HEK293 (cell line): ENCODE data around the gene SHC3.

ENCODE experiments used
- CTCF ChIA-PET: fragments of 350-600 bp; formaldehyde crosslinking; extraction: SDS; loops from one replicate; lab custom pipeline; 2021; ENCODE audit warnings: antibody characterized with exemption; lab: Yijun Ruan, JAX
- POLR2A ChIA-PET: fragments of 300-600 bp; formaldehyde crosslinking; extraction: SDS; loops from one replicate; lab custom pipeline; 2020; ENCODE audit warnings: antibody characterized with exemption, inconsistent platforms; lab: Yijun Ruan, JAX
- H3K27ac ChIP-seq: fragments of 200-500 bp; sonication (Bioruptor generic); 2 replicates; pipeline ENCODE4 v1.5.1; 2014; ENCODE audit warnings: low read depth, low read length, control low read depth, inconsistent platforms; ENCODE audit errors: extremely low read depth
- H3K36me3 ChIP-seq, 2 experiments: fragments of 200-500 bp in 1 of 2; sonication (Bioruptor generic) in 1 of 2; 1 replicate in 1 of 2; 2 replicates in 1 of 2; pipeline ENCODE4 v1.5.1; 2014 to 2017; ENCODE audit warnings: inconsistent platforms in 2 of 2, low read length in 2 of 2; ENCODE audit not compliant: control insufficient read depth in 2 of 2, insufficient read depth in 1 of 2
- H3K4me1 ChIP-seq: fragments of 200-500 bp; sonication (Bioruptor generic); 2 replicates; pipeline ENCODE4 v1.5.1; 2014; ENCODE audit warnings: mild to moderate bottlenecking, low read length, inconsistent platforms; ENCODE audit not compliant: control insufficient read depth, insufficient read depth
- H3K4me3 ChIP-seq: 2 replicates; pipeline ENCODE4 v1.5.1; 2011; ENCODE audit warnings: low read depth, mild to moderate bottlenecking, control low read depth, low read length, moderate library complexity
- H3K9me3 ChIP-seq: fragments of 200-500 bp; sonication (Bioruptor generic); 2 replicates; pipeline ENCODE4 v1.5.1; 2014; ENCODE audit warnings: low read depth, low read length, inconsistent platforms; ENCODE audit not compliant: control insufficient read depth, insufficient read depth
- PATZ1 ChIP-seq: fragments of 450-650 bp; formaldehyde crosslinking; IDR thresholded peaks from 2 replicates; pipeline ENCODE4 v1.5.1; 2016; ENCODE audit warnings: missing biosample characterization, missing genetic modification characterization
- ZBTB44 ChIP-seq: fragments of 450-650 bp; IDR thresholded peaks from 2 replicates; pipeline ENCODE4 v1.5.1; 2018; ENCODE audit warnings: missing biosample characterization, mild to moderate bottlenecking, missing genetic modification characterization
- ZBTB8A ChIP-seq: fragments of 450-650 bp; formaldehyde crosslinking; IDR thresholded peaks from 2 replicates; pipeline ENCODE4 v1.5.1; 2016; ENCODE audit warnings: missing biosample characterization, missing genetic modification characterization
- ZNF140 ChIP-seq: fragments of 450-650 bp; formaldehyde crosslinking; IDR thresholded peaks from 2 replicates; pipeline ENCODE4 v1.5.1; 2016; ENCODE audit warnings: missing biosample characterization, missing genetic modification characterization
- ZNF16 ChIP-seq: fragments of 450-650 bp; formaldehyde crosslinking; IDR thresholded peaks from 2 replicates; pipeline ENCODE4 v1.5.1; 2016; ENCODE audit warnings: low read depth, missing biosample characterization, missing genetic modification characterization
- ZNF24 ChIP-seq: fragments of 450-650 bp; formaldehyde crosslinking; IDR thresholded peaks from 2 replicates; pipeline ENCODE4 v1.5.1; 2016; ENCODE audit warnings: missing biosample characterization, missing genetic modification characterization
- ZNF335 ChIP-seq: fragments of 450-650 bp; formaldehyde crosslinking; conservative IDR thresholded peaks from 2 replicates; pipeline ENCODE4 v1.5.1; 2016; ENCODE audit warnings: missing biosample characterization, missing genetic modification characterization
- ZNF362 ChIP-seq: fragments of 450-650 bp; formaldehyde crosslinking; IDR thresholded peaks from 2 replicates; pipeline ENCODE4 v1.5.1; 2016; ENCODE audit warnings: missing biosample characterization, missing genetic modification characterization
- ZNF37A ChIP-seq: fragments of 450-650 bp; IDR thresholded peaks from 2 replicates; pipeline ENCODE4 v1.5.1; 2018; ENCODE audit warnings: missing biosample characterization, missing genetic modification characterization
- ZNF514 ChIP-seq: fragments of 450-650 bp; formaldehyde crosslinking; IDR thresholded peaks from 2 replicates; pipeline ENCODE4 v1.5.1; 2016; ENCODE audit warnings: missing biosample characterization, missing genetic modification characterization
- ZNF530 ChIP-seq: fragments of 450-650 bp; formaldehyde crosslinking; IDR thresholded peaks from 2 replicates; pipeline ENCODE4 v1.5.1; 2016; ENCODE audit warnings: low read depth, missing biosample characterization, missing genetic modification characterization
- ZNF558 ChIP-seq: fragments of 450-650 bp; formaldehyde crosslinking; IDR thresholded peaks from 2 replicates; pipeline ENCODE4 v1.5.1; 2016; ENCODE audit warnings: missing biosample characterization, missing genetic modification characterization
- ZNF677 ChIP-seq: fragments of 450-650 bp; IDR thresholded peaks from 2 replicates; pipeline ENCODE4 v1.5.0; 2018; ENCODE audit warnings: missing biosample characterization, mild to moderate bottlenecking, missing genetic modification characterization, moderate library complexity
- ZNF704 ChIP-seq: fragments of 450-650 bp; formaldehyde crosslinking; IDR thresholded peaks from 2 replicates; pipeline ENCODE4 v1.5.1; 2016; ENCODE audit warnings: missing biosample characterization, missing genetic modification characterization
- TF ChIP-seq, protein P1 (sequence below): fragments of 450-650 bp; formaldehyde crosslinking; IDR thresholded peaks from 2 replicates; pipeline ENCODE4 v1.5.1; 2016; ENCODE audit warnings: missing biosample characterization, missing genetic modification characterization
- TF ChIP-seq, protein P2 (sequence below): fragments of 450-650 bp; formaldehyde crosslinking; IDR thresholded peaks from 2 replicates; pipeline ENCODE4 v1.5.1; 2016; ENCODE audit warnings: missing biosample characterization, missing genetic modification characterization, low read depth
- TF ChIP-seq, protein P3 (sequence below): IDR thresholded peaks from 2 replicates; pipeline ENCODE4 v1.6.1; 2011; ENCODE audit warnings: mild to moderate bottlenecking, low read depth, low read length, borderline replicate concordance
- TF ChIP-seq, protein P4 (sequence below): fragments of 450-650 bp; formaldehyde crosslinking; IDR thresholded peaks from 2 replicates; pipeline ENCODE4 v1.5.1; 2016; ENCODE audit warnings: missing biosample characterization, missing genetic modification characterization, low read depth

Gene SHC3

DNA sequence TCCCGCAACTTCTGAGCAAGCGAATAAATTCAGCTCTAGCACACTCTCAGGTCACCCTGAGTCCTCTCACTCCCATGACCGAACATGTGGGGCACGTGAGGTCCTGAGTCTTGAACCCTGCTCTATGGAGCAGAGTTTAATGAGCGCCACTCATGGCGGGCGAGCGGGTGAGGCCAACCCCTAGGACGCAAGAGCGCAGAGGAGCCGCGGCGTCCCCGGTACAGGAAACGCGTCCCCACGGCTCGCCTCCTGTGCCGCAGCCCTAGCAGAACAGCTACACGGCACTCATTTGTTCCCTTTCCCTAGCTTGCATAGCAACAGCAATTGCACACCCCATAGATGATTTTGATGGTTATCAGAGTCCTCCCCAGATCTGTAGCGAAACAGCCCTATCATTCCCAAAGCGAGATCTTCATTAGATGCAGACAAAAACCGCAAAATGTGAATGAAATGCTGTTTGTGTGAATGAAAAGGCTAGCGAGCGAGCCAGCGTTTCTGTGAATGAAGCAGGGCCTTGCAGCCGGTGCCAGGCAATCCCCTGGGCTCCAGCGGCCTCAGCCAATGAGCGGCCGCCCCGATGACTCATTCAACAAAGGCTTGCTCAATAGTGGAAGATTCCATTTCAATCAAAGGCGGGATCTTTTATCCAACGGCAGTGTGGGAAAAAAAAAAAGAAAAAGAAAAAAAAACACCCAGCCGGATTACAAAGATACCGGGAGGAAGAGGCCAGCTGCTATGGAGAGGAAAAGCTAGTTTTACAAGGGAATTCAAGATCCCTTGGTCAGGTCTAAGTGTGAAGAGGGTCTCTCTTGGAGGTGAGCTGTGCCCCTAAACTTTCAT lies 1.5 kb upstream of the SHC3 start (continued):
- TF ChIP-seq PATZ1 (0 out of 2 replicates have a peak, but pooled peaks have one; percentile 24), ZNF362 (tag by site-specific recombination) (peak; percentile 93), ZNF24 (tag by site-specific recombination) (peak; percentile 79; the same call in 1 of the 2 replicates), ZNF335 (tag by site-specific recombination) (peak; percentile 60), ZNF16 (tag by site-specific recombination) (no peak), ZNF558 (tag by site-specific recombination) (0 out of 2 replicates have a peak, but pooled peaks have one; percentile 19)
- TF ChIP-seq, protein P1, sequence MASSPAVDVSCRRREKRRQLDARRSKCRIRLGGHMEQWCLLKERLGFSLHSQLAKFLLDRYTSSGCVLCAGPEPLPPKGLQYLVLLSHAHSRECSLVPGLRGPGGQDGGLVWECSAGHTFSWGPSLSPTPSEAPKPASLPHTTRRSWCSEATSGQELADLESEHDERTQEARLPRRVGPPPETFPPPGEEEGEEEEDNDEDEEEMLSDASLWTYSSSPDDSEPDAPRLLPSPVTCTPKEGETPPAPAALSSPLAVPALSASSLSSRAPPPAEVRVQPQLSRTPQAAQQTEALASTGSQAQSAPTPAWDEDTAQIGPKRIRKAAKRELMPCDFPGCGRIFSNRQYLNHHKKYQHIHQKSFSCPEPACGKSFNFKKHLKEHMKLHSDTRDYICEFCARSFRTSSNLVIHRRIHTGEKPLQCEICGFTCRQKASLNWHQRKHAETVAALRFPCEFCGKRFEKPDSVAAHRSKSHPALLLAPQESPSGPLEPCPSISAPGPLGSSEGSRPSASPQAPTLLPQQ: 0 out of 2 replicates have a peak, but pooled peaks have one; percentile 13
- TF ChIP-seq, protein P2, sequence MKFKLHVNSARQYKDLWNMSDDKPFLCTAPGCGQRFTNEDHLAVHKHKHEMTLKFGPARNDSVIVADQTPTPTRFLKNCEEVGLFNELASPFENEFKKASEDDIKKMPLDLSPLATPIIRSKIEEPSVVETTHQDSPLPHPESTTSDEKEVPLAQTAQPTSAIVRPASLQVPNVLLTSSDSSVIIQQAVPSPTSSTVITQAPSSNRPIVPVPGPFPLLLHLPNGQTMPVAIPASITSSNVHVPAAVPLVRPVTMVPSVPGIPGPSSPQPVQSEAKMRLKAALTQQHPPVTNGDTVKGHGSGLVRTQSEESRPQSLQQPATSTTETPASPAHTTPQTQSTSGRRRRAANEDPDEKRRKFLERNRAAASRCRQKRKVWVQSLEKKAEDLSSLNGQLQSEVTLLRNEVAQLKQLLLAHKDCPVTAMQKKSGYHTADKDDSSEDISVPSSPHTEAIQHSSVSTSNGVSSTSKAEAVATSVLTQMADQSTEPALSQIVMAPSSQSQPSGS (tag by site-specific recombination): peak; percentile 63; the same call in 1 of the 2 replicates

GRCh38 chr9:89179540-89179894 lies 899 bp upstream of the SHC3 start:
- peaks cover 15% of the 10 kb centered on the region for H3K4me1 ChIP-seq
- peak overlapping the region; percentile 90 for H3K27ac ChIP-seq
- ChIA-PET POLR2A (interaction anchor here (1.3 kb wide), 1 partner anchor 131 kb away, joined by 3 read pairs; no protein-coding TSS in a partner anchor), CTCF (interaction anchor here (0.9 kb wide), 1 partner anchor 106 kb away, joined by 5 read pairs; no protein-coding TSS in a partner anchor)
- H3K4me3 ChIP-seq: peak overlapping the region; percentile 26
- no peaks in the 10 kb centered on the region for H3K36me3 ChIP-seq
- no peaks in the 10 kb centered on the region for H3K9me3 ChIP-seq
- TF ChIP-seq, protein P3, sequence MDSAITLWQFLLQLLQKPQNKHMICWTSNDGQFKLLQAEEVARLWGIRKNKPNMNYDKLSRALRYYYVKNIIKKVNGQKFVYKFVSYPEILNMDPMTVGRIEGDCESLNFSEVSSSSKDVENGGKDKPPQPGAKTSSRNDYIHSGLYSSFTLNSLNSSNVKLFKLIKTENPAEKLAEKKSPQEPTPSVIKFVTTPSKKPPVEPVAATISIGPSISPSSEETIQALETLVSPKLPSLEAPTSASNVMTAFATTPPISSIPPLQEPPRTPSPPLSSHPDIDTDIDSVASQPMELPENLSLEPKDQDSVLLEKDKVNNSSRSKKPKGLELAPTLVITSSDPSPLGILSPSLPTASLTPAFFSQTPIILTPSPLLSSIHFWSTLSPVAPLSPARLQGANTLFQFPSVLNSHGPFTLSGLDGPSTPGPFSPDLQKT: no peak
- TF ChIP-seq, protein P4, sequence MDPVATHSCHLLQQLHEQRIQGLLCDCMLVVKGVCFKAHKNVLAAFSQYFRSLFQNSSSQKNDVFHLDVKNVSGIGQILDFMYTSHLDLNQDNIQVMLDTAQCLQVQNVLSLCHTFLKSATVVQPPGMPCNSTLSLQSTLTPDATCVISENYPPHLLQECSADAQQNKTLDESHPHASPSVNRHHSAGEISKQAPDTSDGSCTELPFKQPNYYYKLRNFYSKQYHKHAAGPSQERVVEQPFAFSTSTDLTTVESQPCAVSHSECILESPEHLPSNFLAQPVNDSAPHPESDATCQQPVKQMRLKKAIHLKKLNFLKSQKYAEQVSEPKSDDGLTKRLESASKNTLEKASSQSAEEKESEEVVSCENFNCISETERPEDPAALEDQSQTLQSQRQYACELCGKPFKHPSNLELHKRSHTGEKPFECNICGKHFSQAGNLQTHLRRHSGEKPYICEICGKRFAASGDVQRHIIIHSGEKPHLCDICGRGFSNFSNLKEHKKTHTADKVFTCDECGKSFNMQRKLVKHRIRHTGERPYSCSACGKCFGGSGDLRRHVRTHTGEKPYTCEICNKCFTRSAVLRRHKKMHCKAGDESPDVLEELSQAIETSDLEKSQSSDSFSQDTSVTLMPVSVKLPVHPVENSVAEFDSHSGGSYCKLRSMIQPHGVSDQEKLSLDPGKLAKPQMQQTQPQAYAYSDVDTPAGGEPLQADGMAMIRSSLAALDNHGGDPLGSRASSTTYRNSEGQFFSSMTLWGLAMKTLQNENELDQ (tag by site-specific recombination): no peak
- TF ChIP-seq ZNF677 (tag by site-specific recombination) (peak; percentile 67; the same call in 1 of the 2 replicates), ZNF140 (tag by site-specific recombination) (no peak), ZBTB44 (peak; percentile 65; the same call in 1 of the 2 replicates), ZNF37A (tag by site-specific recombination) (no peak), ZNF362 (tag by site-specific recombination) (no peak), ZNF514 (no peak), ZNF530 (tag by site-specific recombination) (no peak), ZBTB8A (tag by site-specific recombination) (no peak), ZNF704 (tag by site-specific recombination) (no peak)
